HCT116 (cell line): ENCODE results near the gene NUCB2. TPM values are rescaled to one million over a fixed set of nuclear protein-coding genes. Genes with fewer than 3 reads are reported as not detected.
A peak's percentile ranks its signal among the peaks of the same experiment; 100 is the strongest.

Experiments used
- ATAC-seq: fragments of 200-7000 bp; cut with Tn5 transposase; 2 replicates; pipeline ENCODE4 v1.9.1; 2020; ENCODE audit warnings: mild to moderate bottlenecking, moderate library complexity
- BruUV-seq: library from RNA; stranded (reverse); fragments of 400-500 nt; replicated peaks from 2 replicates; lab custom pipeline; 2021; lab: Mats Ljungman, UMichigan
- CTCF ChIA-PET: fragments of 300-600 bp; sonication (Branson Sonifier 250); formaldehyde crosslinking; loops from one replicate; lab custom pipeline; 2021; ENCODE audit warnings: antibody characterized with exemption; lab: Charles Lee
- POLR2A ChIA-PET: fragments of 300-600, 350-600 bp; sonication (Branson Sonifier 250); formaldehyde crosslinking; loops from one replicate; lab custom pipeline; 2021; ENCODE audit warnings: antibody characterized with exemption; lab: Charles Lee
- RAD21 ChIA-PET, 2 experiments: fragments of 300-600 bp; sonication (Branson Sonifier 250); formaldehyde crosslinking; loops; one replicate each; lab custom pipeline; 2023; ENCODE audit warnings: low total read pairs in 2 of 2; ENCODE audit not compliant: uncharacterized antibody in 2 of 2, unreplicated experiment in 2 of 2, low non-redundant PET in 1 of 2; lab: Charles Lee
- DNase-seq: peaks from one replicate; pipeline ENCODE4 v3.0.0-alpha.2; 2010; ENCODE audit warnings: low read depth, low spot score
- H2AFZ ChIP-seq: fragments of 200-600 bp; shearing (Covaris generic), sonication (generic); 2 replicates; pipeline ENCODE4 v1.6.1; 2017; ENCODE audit warnings: low read depth, mixed run types, mixed read lengths, antibody characterized with exemption, low read length; ENCODE audit not compliant: poor library complexity, severe bottlenecking
- H3K27ac ChIP-seq: 2 replicates; pipeline ENCODE4 v1.5.1; 2012; ENCODE audit warnings: low read depth, low read length
- H3K27me3 ChIP-seq: fragments of 200-600 bp; sonication (generic); 2 replicates; pipeline ENCODE4 v1.6.1; 2016; ENCODE audit warnings: mixed run types, low read length, mixed read lengths; ENCODE audit not compliant: insufficient read depth
- H3K36me3 ChIP-seq, 2 experiments: fragments of 200-500 bp in 1 of 2; fragments of 200-600 bp in 1 of 2; sonication (Bioruptor generic) in 1 of 2; sonication (generic) in 1 of 2; 2 replicates each; pipeline versions ENCODE4 v1.5.1 to v1.6.1; 2014 to 2016; ENCODE audit warnings: low read length in 2 of 2, inconsistent platforms in 1 of 2, mixed read lengths in 1 of 2, mixed run types in 1 of 2; ENCODE audit not compliant: insufficient read depth in 2 of 2, control insufficient read depth in 1 of 2
- H3K4me1 ChIP-seq, 2 experiments: fragments of 200-600 bp in 1 of 2; sonication (generic) in 1 of 2; 2 replicates each; pipeline versions ENCODE4 v1.5.1 to v1.6.1; 2012 to 2017; ENCODE audit warnings: low read length in 2 of 2, inconsistent platforms in 1 of 2, mild to moderate bottlenecking in 1 of 2, mixed read lengths in 1 of 2, mixed run types in 1 of 2, moderate library complexity in 1 of 2; ENCODE audit not compliant: insufficient read depth in 2 of 2, control insufficient read depth in 1 of 2
- H3K4me2 ChIP-seq: fragments of 200-600 bp; sonication (generic); 2 replicates; pipeline ENCODE4 v1.6.1; 2017; ENCODE audit warnings: mixed run types, low read length, mixed read lengths
- H3K4me3 ChIP-seq, 2 experiments: fragments of 200-600 bp in 1 of 2; sonication (generic) in 1 of 2; replicated peaks in 1 of 2; 2 replicates each; pipeline ENCODE4 v1.5.1; 2011 to 2016; ENCODE audit warnings: low read length in 2 of 2, control low read depth in 1 of 2, low read depth in 1 of 2, mild to moderate bottlenecking in 1 of 2, mixed read lengths in 1 of 2, mixed run types in 1 of 2
- H3K79me2 ChIP-seq: fragments of 200-600 bp; sonication (generic); 2 replicates; pipeline ENCODE4 v1.6.1; 2017; ENCODE audit warnings: mild to moderate bottlenecking, mixed run types, low read length, moderate library complexity, mixed read lengths; ENCODE audit not compliant: insufficient read depth
- H3K9ac ChIP-seq: fragments of 200-600 bp; sonication (generic); 2 replicates; pipeline ENCODE4 v1.6.1; 2016; ENCODE audit warnings: low read length, mixed read lengths
- H3K9me2 ChIP-seq: fragments of 200-600 bp; sonication (generic), shearing (Covaris generic); 2 replicates; pipeline ENCODE4 v1.6.1; 2017; ENCODE audit warnings: mixed run types, mild to moderate bottlenecking, moderate library complexity; ENCODE audit not compliant: insufficient read depth
- H3K9me3 ChIP-seq, 2 experiments: fragments of 200-500 bp in 1 of 2; fragments of 200-600 bp in 1 of 2; sonication (Bioruptor generic) in 1 of 2; sonication (generic) in 1 of 2; 2 replicates each; pipeline ENCODE4 v1.6.1; 2014 to 2017; ENCODE audit warnings: low read length in 2 of 2, mixed read lengths in 2 of 2, inconsistent platforms in 1 of 2, low read depth in 1 of 2, mild to moderate bottlenecking in 1 of 2, mixed run types in 1 of 2, moderate library complexity in 1 of 2; ENCODE audit not compliant: control insufficient read depth in 1 of 2, insufficient read depth in 1 of 2
- H4K20me1 ChIP-seq: fragments of 200-600 bp; sonication (generic), shearing (Covaris generic); 2 replicates; pipeline ENCODE4 v1.6.1; 2017; ENCODE audit warnings: mixed run types, mild to moderate bottlenecking, moderate library complexity; ENCODE audit not compliant: insufficient read depth
- CBX3 ChIP-seq: IDR thresholded peaks from 2 replicates; pipeline ENCODE4 v1.6.1; 2012; ENCODE audit warnings: low read depth
- CTCF ChIP-seq, 3 experiments: fragments of 200-600 bp in 1 of 3; sonication (generic) in 1 of 3; IDR thresholded peaks in 2 of 3; conservative IDR thresholded peaks in 1 of 3; 2 replicates each; pipeline ENCODE4 v1.5.1; 2012 to 2017; ENCODE audit warnings: low read depth in 2 of 3, low read length in 2 of 3, antibody characterized with exemption in 1 of 3, borderline replicate concordance in 1 of 3, control low read depth in 1 of 3, mild to moderate bottlenecking in 1 of 3, mixed read lengths in 1 of 3, mixed run types in 1 of 3, moderate library complexity in 1 of 3; ENCODE audit not compliant: insufficient read depth in 1 of 3
- EGR1 ChIP-seq: IDR thresholded peaks from 2 replicates; pipeline ENCODE4 v1.6.1; 2012; ENCODE audit warnings: low read depth
- ELF1 ChIP-seq: IDR thresholded peaks from 2 replicates; pipeline ENCODE4 v1.6.1; 2012; ENCODE audit warnings: low read depth, borderline replicate concordance
- EZH2 ChIP-seq: fragments of 200-600 bp; sonication (generic); IDR thresholded peaks from 2 replicates; pipeline ENCODE4 v1.6.1; 2017; ENCODE audit warnings: antibody characterized with exemption, mixed run types
- EZH2phosphoT487 ChIP-seq: fragments of 200-600 bp; IDR thresholded peaks from 2 replicates; pipeline ENCODE4 v1.6.1; 2018; ENCODE audit warnings: antibody characterized with exemption, borderline replicate concordance
- FOSL1 ChIP-seq: IDR thresholded peaks from 2 replicates; pipeline ENCODE4 v1.6.1; 2012; ENCODE audit warnings: low read depth
- MAX ChIP-seq: IDR thresholded peaks from 2 replicates; pipeline ENCODE4 v1.6.1; 2012
- POLR2AphosphoS5 ChIP-seq: IDR thresholded peaks from 2 replicates; pipeline ENCODE4 v1.6.1; 2011; ENCODE audit warnings: mild to moderate bottlenecking, low read depth, low read length, moderate library complexity
- REST ChIP-seq: IDR thresholded peaks from 2 replicates; pipeline ENCODE4 v1.6.1; 2012; ENCODE audit warnings: low read depth
- SIN3A ChIP-seq: IDR thresholded peaks from 2 replicates; pipeline ENCODE4 v1.6.1; 2012; ENCODE audit warnings: low read depth
- SP1 ChIP-seq: IDR thresholded peaks from 2 replicates; pipeline ENCODE4 v1.6.1; 2012; ENCODE audit warnings: low read depth
- TCF7L2 ChIP-seq: IDR thresholded peaks from 2 replicates; pipeline ENCODE4 v1.7.0; 2011; ENCODE audit warnings: borderline replicate concordance, inconsistent platforms; ENCODE audit not compliant: insufficient read depth, insufficient read length; ENCODE audit errors: extremely low read depth
- YY1 ChIP-seq: IDR thresholded peaks from 2 replicates; pipeline ENCODE4 v1.6.1; 2011; ENCODE audit warnings: low read length, low read depth, moderate library complexity, mild to moderate bottlenecking; ENCODE audit not compliant: insufficient replicate concordance; ENCODE audit errors: extremely low read depth
- ZNF274 ChIP-seq: fragments of 200-500 bp; sonication (Bioruptor generic); IDR thresholded peaks from 2 replicates; pipeline ENCODE4 v1.6.1; 2014; ENCODE audit warnings: mild to moderate bottlenecking, low read depth, low read length, inconsistent platforms
- intact Hi-C: fragments of 100-400 bp; cut with micrococcal nuclease; formaldehyde crosslinking; loops from 2 replicates; pipeline ENCODE4 v1.10.0; 2022
- total RNA-seq: library from RNA; stranded (reverse); gene quantifications from one replicate; pipeline ENCODE4 v1.2.1, GENCODE V29; 2021; ENCODE audit not compliant: unreplicated experiment

Gene NUCB2
- total RNA-seq, 1 experiment from 2014 or later, result 40.6 TPM

GRCh38 chr11:17371614-17372013 is 95.1 kb downstream of the NUCB2 start:
- Histone ChIP-seq H3K9me3 (peaks cover 23 to 49% of the 10 kb centered on the region in 2 experiments; a peak in 2 of 4 replicates), H4K20me1 (no peaks in the 10 kb centered on the region), H3K4me1 (no peaks in the 10 kb centered on the region), H3K4me2 (no peak overlapping the region), H2AFZ (no peak overlapping the region), H3K9me2 (no peaks in the 10 kb centered on the region), H3K27ac (no peak overlapping the region), H3K79me2 (no peaks in the 10 kb centered on the region), H3K36me3 (0 out of 4 replicates have a peak, but pooled peaks cover 0 to 9% of the 10 kb centered on the region in 2 experiments), H3K4me3 (no peak overlapping the region), H3K27me3 (no peaks in the 10 kb centered on the region), H3K9ac (no peak overlapping the region)
- ChIA-PET POLR2A (no interaction called here), RAD21 (no interaction called here), CTCF (interaction anchor here (0.5 kb wide), 1 partner anchor 40 kb away, joined by 3 read pairs; no protein-coding TSS in a partner anchor)
- BruUV-seq, result no TSS peak
- no peak for TF ChIP-seq EZH2phosphoT487
- TF ChIP-seq TCF7L2, result peak; percentile 13
- TF ChIP-seq FOSL1, result no peak
- TF ChIP-seq SIN3A, result no peak
- no peak for TF ChIP-seq MAX
- peak; percentile 100 for TF ChIP-seq CBX3
- TF ChIP-seq EGR1, result no peak
- ATAC-seq, result 0 out of 2 replicates have a peak, but pooled peaks have one; percentile 52
- peak; percentile 61 for DNase-seq
- intact Hi-C loops, result no loop called here

GRCh38 chr11:17375547-17375946 is 99.0 kb downstream of the NUCB2 start:
- Histone ChIP-seq H3K36me3 (0 out of 4 replicates have a peak, but pooled peaks cover 0 to 3% of the 10 kb centered on the region in 2 experiments), H2AFZ (no peak overlapping the region), H3K9me2 (no peaks in the 10 kb centered on the region), H3K9ac (no peak overlapping the region), H3K79me2 (no peaks in the 10 kb centered on the region), H3K4me1 (no peaks in the 10 kb centered on the region), H3K4me2 (no peak overlapping the region), H4K20me1 (no peaks in the 10 kb centered on the region), H3K27me3 (no peaks in the 10 kb centered on the region), H3K9me3 (peaks cover 27 to 39% of the 10 kb centered on the region in 2 experiments; a peak in 3 of 4 replicates), H3K4me3 (no peak overlapping the region), H3K27ac (no peak overlapping the region)
- ATAC-seq (no peak), DNase-seq (no peak)
- POLR2A ChIA-PET, result no interaction called here
- RAD21 ChIA-PET, result no interaction called here
- intact Hi-C loops, result no loop called here
- BruUV-seq, result no TSS peak
- CTCF ChIA-PET, result interaction anchor here (1.4 kb wide), 1 partner anchor 9 kb away, joined by 7 read pairs; no protein-coding TSS in a partner anchor
- TF ChIP-seq SP1 (no peak), REST (no peak), CBX3 (no peak), EZH2 (no peak), ZNF274 (no peak), CTCF (IDR thresholded peaks at IDR 0.05 in 2 of 3, conservative IDR thresholded peaks at IDR 0.05 in 1 of 3; ENCODE audit: borderline replicate concordance in 1 of 3, insufficient read depth in 1 of 3, low read depth in 2 of 3, low read length in 2 of 3) (no peak), YY1 (no peak), POLR2AphosphoS5 (no peak), ELF1 (no peak), TCF7L2 (no peak)
